Chondrocyte (in vitro differentiated cells): Measurements from ENCODE around the gene MS4A4E. TPM values are rescaled to one million over a fixed set of nuclear protein-coding genes. Genes with fewer than 3 reads are reported as not detected.
A peak's percentile ranks its signal among the peaks of the same experiment; 100 is the strongest.

ENCODE experiments used
- DNase-seq: peaks from one replicate; pipeline ENCODE4 v3.0.0; 2021; ENCODE audit warnings: mixed read lengths, low spot score
- H3K27ac Mint-ChIP-seq: one replicate; pipeline ENCODE4 v1.8.0; 2021; ENCODE audit warnings: mild to moderate bottlenecking, moderate library complexity, mixed read lengths; ENCODE audit not compliant: unreplicated experiment
- H3K27me3 Mint-ChIP-seq: 2 replicates; pipeline ENCODE4 v1.8.0; 2021; ENCODE audit warnings: low read depth, mixed read lengths
- H3K36me3 Mint-ChIP-seq: 2 replicates; pipeline ENCODE4 v1.8.0; 2021; ENCODE audit warnings: low read depth, mixed read lengths
- H3K4me1 Mint-ChIP-seq: 2 replicates; pipeline ENCODE4 v1.8.0; 2021; ENCODE audit warnings: low read depth, mild to moderate bottlenecking, mixed read lengths
- H3K4me3 Mint-ChIP-seq: one replicate; pipeline ENCODE4 v1.8.0; 2021; ENCODE audit warnings: mild to moderate bottlenecking, moderate library complexity, mixed read lengths; ENCODE audit not compliant: unreplicated experiment
- H3K9me3 Mint-ChIP-seq: 2 replicates; pipeline ENCODE4 v1.8.0; 2021; ENCODE audit warnings: low read depth, mixed read lengths
- total RNA-seq: library from RNA; stranded (reverse); gene quantifications from 3 replicates; pipeline ENCODE4 v1.2.1, GENCODE V29; 2021
- TF ChIP-seq, protein P1 (sequence below): fragments of 200-600 bp; sonication (generic); IDR thresholded peaks from 2 replicates; pipeline ENCODE4 v1.5.0; 2021; ENCODE audit warnings: antibody characterized with exemption, mild to moderate bottlenecking, moderate library complexity

The MS4A4E gene
- total RNA-seq, 1 donor from 2014 or later = 0.20 TPM

DNA sequence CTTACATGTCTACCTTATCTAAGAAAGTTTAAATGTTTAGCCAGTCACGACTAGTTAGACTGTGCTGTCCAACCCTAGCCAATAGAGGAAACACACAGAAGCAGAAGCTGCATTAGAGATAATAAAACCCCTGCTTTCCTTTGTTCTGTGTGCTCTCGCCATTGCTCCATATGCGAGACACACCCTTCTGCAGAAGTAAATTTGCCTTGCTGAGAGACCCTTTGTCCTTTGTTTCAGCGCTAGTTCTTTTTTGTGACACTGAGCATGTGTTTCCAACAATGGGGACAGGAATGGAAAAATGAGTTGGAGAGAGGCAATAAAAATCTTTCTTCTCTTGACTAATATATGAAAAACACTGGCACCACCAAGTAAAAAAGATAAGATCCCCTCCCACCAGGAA is 18.1 kb upstream of the MS4A4E start:
- Mint-ChIP-seq H3K27me3 (peaks cover 35% of the 10 kb centered on the region), H3K4me3 (no peak overlapping the region), H3K36me3 (no peaks in the 10 kb centered on the region), H3K27ac (no peak overlapping the region), H3K9me3 (no peaks in the 10 kb centered on the region), H3K4me1 (no peaks in the 10 kb centered on the region)
- DNase-seq = no peak
- TF ChIP-seq, protein P1, sequence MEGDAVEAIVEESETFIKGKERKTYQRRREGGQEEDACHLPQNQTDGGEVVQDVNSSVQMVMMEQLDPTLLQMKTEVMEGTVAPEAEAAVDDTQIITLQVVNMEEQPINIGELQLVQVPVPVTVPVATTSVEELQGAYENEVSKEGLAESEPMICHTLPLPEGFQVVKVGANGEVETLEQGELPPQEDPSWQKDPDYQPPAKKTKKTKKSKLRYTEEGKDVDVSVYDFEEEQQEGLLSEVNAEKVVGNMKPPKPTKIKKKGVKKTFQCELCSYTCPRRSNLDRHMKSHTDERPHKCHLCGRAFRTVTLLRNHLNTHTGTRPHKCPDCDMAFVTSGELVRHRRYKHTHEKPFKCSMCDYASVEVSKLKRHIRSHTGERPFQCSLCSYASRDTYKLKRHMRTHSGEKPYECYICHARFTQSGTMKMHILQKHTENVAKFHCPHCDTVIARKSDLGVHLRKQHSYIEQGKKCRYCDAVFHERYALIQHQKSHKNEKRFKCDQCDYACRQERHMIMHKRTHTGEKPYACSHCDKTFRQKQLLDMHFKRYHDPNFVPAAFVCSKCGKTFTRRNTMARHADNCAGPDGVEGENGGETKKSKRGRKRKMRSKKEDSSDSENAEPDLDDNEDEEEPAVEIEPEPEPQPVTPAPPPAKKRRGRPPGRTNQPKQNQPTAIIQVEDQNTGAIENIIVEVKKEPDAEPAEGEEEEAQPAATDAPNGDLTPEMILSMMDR = no peak

DNA sequence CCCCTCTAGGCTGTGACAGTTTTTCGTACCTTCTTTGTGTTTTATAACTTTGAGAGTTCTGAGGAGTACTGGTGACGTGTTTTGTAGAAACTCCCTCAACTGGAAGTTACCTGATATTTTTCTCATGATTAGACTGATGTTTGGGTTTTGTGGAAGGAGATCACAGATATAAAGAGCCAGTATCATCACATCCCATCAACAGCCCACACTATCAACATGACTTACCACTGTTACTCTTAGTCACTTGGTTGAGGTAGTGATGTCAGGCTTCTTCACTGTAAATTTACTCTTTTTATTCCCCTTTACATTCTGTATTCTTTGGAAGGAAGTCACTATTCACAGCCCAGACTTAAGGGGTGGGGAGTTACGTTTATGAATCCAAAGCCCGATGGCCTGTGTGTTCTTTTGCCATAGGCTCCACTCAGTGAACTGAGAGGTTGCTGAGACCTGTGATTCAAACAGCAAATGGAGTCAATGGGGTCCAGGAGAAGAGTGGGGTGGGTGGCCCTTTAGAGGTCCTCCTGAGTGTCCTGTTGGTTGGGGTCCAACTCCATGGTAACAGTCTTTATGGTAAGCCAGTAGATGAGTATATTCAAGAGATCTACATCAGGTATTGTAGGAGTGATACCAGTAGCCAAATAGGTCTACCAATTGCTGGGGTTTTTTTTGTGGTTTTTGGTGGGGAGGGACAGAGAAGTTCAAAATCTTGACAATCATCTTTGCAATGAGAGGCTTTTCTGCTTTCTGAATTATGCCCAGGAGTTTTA is 15.2 kb upstream of the MS4A4E start:
- Mint-ChIP-seq H3K4me1 (no peaks in the 10 kb centered on the region), H3K27me3 (peaks cover 38% of the 10 kb centered on the region), H3K4me3 (no peak overlapping the region), H3K9me3 (no peaks in the 10 kb centered on the region), H3K27ac (no peak overlapping the region), H3K36me3 (no peaks in the 10 kb centered on the region)
- DNase-seq = no peak
- TF ChIP-seq, protein P1 = no peak

DNA sequence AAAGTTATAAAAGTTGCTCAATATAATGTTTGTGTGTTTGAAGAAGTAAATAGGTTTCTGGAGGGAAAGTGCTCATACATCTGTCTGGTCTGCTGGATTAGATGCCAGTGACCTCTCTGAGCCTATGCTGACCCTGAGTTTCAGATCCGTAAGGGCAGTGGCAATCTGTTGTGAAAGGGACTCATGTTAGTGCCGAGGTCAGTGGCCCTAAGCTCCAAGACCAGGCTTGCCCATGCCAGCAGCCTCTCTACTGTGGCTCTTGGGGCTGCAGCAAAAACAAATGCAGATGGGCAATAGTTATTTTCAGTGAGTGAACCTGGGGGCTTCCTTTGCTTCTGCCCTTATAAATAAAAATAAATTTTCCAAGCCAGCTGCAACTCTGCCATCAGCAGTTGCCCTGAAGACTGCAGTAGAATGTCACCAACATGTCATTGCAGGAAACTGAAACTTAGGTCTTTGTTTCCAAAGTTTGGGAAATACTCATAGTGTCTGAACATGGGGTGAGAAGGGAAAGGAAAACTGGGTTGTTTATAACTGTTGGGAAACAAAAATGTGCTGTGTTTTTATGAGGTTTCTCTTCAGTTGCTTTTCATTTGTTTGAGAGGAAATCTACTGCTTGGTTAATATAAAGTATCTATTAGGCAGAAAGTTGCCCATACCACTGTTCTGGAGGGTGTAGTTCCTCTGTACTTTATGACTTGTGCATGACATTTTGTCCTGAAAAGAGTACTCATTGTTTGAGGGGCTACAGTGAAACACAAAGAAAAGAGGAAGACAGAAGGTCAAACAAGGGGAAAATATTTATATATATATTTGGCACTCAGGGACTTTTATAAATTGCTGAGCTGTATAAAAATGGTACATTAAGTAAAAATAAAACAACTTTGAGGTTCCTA is 9.5 kb upstream of the MS4A4E start:
- no peaks in the 10 kb centered on the region for H3K4me1 Mint-ChIP-seq
- DNase-seq = no peak
- H3K27me3 Mint-ChIP-seq = peaks cover 40% of the 10 kb centered on the region
- H3K27ac Mint-ChIP-seq = no peak overlapping the region
- no peaks in the 10 kb centered on the region for H3K36me3 Mint-ChIP-seq
- H3K4me3 Mint-ChIP-seq = no peak overlapping the region
- TF ChIP-seq, protein P1 = no peak
- no peaks in the 10 kb centered on the region for H3K9me3 Mint-ChIP-seq

DNA sequence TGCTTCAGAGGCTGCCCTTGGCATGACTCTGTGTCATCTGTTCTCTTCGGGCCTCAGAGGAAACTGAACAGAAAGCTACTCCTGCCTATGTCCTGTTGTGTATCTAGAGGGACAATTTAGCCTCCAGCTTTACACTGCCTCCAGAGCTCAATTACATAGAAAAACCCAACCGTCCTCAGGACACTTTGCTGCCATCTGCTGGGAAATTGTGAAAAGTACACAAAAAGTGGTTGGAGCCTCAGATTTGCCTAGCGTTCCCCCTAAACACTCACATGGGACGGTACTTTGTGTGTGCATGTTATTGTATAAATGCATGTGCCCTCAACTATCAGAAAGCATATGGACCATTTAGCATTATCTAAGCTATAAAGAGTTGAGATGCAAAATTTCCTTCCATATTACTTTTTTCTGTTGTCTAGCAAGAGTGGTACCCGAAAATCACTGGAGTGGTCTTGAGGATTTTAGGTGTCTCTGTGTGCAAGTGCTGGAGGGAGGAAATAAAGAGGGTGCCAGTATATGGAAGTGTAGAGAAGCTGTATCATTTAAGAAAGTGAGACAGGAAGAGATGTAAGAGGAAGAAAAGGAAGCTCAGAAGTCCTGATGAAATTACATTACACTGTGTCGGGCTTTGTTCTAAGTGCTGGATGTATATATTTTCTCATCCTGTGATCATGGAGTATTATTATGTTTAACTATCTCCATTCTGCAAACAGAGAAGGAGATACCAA is 8.7 kb upstream of the MS4A4E start:
- H3K36me3 Mint-ChIP-seq = no peaks in the 10 kb centered on the region
- no peak overlapping the region for H3K27ac Mint-ChIP-seq
- H3K9me3 Mint-ChIP-seq = no peaks in the 10 kb centered on the region
- TF ChIP-seq, protein P1 = peak; percentile 76
- H3K4me1 Mint-ChIP-seq = no peaks in the 10 kb centered on the region
- peaks cover 45% of the 10 kb centered on the region for H3K27me3 Mint-ChIP-seq
- no peak for DNase-seq
- no peak overlapping the region for H3K4me3 Mint-ChIP-seq

DNA sequence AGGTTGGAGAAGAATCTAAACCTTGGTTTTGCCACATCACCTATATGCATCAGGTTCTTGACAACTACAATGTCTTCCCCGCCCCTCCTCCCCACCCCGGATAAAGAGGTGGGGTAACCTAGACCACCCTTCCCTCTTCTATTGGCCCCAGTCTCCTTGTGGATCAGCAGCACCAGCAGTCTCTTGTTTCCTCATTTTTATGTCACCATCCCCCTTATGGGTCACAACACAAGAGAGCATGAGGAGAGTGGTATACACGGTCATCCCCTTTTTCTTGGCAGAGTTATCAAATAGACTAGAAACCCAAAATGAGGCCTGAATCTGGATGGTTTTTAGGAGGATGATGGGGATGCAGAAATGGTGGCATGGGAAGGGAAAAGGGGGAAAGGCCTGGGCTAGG is 1.2 kb downstream of the MS4A4E start:
- no peak overlapping the region for H3K27ac Mint-ChIP-seq
- H3K4me3 Mint-ChIP-seq = no peak overlapping the region
- no peaks in the 10 kb centered on the region for H3K36me3 Mint-ChIP-seq
- no peak for DNase-seq
- H3K4me1 Mint-ChIP-seq = no peaks in the 10 kb centered on the region
- peaks cover 36% of the 10 kb centered on the region for H3K27me3 Mint-ChIP-seq
- H3K9me3 Mint-ChIP-seq = no peaks in the 10 kb centered on the region
- TF ChIP-seq, protein P1 = no peak
